NCI-H2107 treated with DMSO at 0.1 percent for 48 hours (cell line): ENCODE data around the gene FHAD1.
"Not testable (repeated sequence)": the region's sequence is repeated elsewhere in the genome, so short reads cannot be mapped to it uniquely, and the experiment has no call there.

ENCODE experiments used
- DNase-seq: peaks from one replicate; lab custom pipeline; 2025; ENCODE audit not compliant: unreplicated experiment; lab: John Stamatoyannopoulos, UW

Gene FHAD1

DNA sequence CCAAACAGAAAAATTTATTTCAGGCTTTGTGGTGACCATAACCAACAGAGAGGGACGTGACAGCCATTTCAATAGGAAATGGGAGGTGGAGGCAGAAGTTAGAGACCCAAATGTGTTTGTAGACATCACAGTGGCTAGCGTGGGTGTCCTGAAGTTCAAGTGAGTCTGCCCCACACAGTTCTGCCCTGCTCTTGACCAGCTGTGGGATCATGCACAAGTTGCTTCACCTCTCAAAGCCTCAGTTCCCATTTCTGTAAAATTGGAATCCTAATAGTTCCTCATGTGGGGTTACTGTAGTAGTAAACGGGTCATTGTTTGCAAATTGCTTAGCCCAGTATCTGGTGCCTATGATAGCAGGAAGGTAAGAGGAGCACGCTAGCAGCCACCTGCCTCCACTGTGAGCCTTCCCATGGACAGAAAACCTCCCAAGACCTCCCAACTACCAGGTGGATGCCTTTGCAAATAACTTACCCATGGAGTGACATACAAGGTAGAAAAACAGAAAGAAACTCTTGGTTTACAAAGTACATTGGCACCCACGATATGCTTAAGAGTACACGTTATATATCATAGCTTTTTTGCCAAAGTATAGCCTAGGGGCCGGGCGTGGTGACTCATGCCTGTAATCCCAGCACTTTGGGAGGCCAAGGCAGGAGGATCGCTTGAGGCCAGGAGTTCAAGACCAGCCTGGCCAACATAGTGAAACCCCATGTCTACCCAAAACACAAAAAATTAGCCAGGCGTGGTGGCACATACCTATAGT is 29.1 kb downstream of the FHAD1 start:
- DNase-seq: no peak

DNA sequence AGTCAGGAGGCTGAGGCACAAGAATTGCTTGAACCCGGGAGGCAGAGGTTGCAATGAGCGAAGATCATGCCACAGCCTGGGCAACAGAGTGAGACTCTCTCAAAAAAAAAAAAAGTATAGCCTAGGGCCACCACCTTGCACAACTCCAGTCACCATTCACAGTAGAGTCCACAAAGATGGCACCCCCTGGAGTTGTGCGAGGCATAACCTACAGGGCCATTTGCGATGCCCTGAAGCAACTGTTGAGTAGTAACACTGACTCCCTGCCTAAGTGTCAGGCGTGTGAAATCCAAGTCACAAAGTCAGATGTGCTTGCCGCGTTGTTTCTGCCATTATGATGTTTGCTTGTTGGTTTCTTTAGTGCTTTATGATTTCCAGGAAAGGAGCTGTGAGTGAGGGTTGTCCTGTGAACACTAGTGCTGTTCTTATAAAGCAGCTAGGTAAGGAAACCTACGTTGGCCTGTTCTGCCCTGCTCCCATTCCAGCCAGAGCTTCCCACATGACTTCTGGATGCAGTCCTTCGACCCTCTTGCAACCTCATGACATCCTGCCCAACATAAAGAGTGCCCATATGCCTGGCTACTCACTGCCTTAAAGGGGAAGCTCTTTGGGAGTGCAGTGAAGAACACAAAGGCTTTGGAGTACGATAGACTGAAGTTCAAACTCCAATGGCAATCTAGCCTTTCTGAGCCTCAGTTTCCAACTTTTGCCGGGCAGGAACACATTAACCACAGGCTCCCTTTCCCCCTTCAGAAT is 29.8 kb downstream of the FHAD1 start:
- DNase-seq: no peak

GRCh38 chr1:15277447-15277838 is 30.4 kb downstream of the FHAD1 start:
- DNase-seq: no peak

DNA sequence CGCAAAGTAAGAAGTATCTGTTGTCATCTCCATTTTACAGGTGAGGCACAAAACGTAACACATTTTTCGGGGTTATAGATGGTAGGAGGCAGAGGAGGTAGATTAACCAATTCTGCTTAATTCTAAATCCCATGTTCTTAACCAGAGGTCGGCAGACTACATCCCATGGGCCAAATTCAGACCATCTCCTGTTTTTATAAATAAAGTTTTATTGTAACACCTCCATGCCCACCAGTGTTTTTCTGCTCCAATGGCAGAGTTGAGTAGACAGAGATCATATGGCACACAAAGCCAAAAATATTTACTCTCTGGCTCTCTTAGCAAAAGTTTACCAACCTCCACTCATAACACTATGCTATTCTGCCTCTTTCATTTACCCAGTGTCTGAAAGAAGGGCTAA is 30.9 kb downstream of the FHAD1 start:
- DNase-seq: no peak

GRCh38 chr1:15279576-15280230 is 32.7 kb downstream of the FHAD1 start:
- no peak for DNase-seq

- DNase-seq: no peak
Observed at GRCh38 chr1:15280416-15280815, 33.4 kb downstream of the FHAD1 start.

DNA sequence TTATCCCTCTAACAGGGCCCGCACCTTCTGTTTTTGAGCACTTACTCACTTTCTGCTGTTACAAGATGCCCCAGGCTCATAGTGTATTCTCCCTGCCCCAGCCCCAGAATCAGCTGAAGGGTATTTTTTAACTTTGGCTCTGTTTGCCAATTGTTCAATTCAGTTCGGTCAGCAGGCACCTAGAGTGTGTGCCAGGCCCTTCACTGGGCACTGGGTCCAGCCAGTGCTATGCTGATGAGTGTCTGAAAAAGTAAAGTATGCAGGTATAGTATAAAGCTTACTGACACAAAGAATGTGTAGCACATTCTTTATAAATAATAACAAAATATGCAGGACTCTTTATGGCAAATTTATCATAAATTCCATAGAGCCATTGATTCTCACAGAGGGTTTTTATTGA is 35.0 kb downstream of the FHAD1 start:
- no peak for DNase-seq

DNA sequence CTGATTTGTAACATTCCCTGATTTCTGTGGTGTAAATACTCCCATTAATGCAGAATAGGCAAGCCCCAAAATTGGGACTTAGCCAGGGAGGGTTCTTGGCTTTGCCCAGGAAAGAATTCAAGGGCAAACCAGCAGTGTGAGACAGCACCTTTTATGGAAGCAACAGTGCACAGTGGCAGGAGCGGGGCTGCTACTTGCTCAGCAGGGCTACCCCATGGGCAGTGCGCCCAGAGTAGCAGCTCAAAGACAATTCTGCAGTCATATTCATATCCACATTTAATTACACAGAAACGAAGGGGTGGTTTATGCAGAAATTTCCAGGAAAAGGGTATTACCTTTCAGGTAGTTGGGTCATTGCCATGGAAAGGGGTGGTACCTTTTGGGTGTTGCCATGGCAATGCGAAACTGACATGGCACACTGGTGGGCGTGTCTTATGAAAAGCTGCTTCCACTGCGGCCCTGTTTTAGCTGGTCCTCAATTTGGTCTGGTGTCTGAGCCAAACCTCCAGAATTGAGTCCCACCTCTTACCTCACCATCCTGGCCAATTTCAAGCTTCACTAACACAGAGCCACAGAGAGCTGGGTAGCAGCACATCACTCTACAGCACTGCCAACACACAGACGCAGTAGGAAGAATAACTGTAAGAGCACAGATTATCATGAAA is 35.9 kb downstream of the FHAD1 start:
- DNase-seq: no peak

- no peak for DNase-seq
Observed at GRCh38 chr1:15283526-15283925, 36.5 kb downstream of the FHAD1 start.

DNA sequence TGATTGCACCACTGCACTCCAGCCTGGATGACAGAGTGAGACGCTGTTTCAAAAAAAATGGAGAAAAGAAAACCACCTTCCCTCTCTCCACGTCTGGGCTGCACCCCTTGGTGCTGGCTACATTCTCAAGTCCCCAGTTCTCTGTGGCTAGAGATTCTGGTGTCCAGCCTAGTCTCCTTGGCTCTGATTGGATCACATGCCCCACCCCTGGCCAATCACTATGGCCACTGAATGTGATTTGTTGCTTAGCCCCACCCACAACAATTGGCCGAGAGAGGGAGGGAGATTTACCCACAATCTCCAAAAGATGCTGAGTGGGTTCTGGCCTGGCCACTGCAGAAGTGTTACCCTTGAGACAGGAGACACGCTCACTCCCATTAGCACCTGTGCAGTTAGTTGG is 39.4 kb downstream of the FHAD1 start:
- no peak for DNase-seq

DNA sequence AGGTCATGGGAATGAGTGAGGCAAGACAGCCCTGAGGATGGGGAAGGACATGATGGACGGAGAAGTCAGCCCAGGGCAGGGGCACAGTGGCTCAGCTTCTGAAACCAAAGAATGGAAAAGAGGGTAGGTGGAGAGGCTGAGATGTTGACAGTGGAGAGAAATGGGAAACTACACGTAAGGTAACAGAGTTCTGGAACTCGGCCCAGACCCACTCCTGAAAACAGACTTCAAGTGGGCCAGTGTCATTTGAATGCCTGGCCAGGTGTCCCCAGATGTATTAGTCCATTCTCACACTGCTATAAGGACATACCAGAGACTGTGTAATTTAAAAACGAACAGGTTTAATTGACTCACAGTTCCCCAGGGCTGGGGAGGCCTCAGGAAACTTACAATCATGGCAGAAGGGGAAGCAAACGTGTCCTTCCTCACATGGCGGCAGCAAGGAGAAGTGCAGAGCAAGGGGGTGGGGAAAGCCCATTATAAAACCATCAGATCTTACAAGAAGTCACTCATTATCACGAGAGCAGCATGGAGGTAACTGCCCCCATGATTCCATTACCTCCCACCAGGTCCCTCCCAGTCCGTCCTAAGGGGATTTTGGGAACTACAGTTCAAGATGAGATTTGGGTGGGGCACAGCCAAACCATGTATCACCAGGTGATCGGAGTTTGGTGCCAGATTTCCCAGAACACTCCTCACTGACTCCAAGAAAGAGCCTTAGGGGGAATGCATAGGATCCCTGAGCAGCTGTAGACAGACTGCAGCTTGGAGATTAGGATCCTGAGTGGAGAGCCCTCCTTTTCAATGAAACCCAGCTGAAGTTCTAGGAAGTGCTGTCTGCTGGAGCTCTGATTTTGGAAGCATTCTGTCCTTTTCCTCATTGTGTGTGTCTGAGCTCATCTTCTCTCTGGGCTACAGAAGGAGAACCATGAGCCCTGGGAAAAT is 40.3 kb downstream of the FHAD1 start:
- DNase-seq: no peak

GRCh38 chr1:15288173-15288926 is 41.3 kb downstream of the FHAD1 start:
- DNase-seq: peak; percentile 43

DNA sequence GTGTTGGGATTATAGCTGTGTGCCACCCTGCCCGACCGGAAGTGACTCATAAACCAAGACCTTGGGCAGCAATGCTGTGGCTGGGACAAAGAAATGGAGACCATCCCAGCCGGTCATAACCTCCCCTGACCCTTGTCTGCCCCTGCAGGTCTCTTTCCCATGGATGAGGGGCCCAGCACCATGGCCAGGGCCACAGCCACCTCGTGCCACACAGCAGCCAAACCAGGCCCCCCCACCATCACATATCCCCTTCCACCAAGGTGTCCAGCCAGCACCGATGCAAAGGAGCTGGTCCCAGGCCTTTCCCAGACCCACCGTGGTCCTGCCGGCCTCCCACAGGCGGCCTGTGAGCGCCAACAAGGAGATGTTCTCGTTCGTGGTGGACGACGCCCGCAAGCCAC is 42.2 kb downstream of the FHAD1 start:
- no peak for DNase-seq

DNA sequence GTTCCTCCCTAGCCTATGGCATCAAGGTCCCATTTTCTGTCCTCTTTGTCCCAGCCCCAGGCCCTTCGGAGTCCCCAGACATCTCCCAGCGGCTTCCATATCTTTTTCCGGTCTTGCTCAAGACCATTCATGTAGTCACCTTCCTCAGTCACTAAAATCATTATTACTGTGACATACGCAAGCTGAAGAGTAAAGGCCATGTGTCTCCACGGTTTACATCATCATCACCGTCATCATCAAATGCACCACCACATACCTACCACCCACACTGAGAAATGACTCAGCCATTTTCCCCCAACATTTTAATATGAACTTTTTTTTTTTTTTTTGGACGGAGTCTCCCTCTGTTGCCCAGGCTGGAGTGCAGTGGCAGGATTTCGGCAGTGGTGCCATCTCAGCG is 43.4 kb downstream of the FHAD1 start:
- DNase-seq: no peak

DNA sequence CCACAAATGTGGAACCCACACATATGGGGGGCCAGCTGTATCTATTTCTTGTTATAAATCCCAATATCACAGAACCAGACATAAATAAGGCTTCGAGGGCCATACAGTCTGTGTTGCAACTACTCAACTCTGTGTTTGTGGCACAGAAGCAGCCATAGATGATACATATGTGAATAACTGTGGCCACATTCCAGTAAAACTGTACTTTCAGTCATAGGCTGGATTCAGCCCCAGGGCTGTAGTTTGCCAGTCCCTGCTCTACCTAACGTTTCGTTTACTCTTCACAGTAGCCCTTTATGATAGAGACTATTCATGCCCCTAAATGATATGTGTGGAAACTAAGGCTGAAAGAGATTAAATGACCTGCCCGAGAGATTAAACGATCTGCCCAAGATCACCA is 48.7 kb downstream of the FHAD1 start:
- no peak for DNase-seq

- no peak for DNase-seq
Observed at GRCh38 chr1:15296585-15297321, 49.7 kb downstream of the FHAD1 start.

GRCh38 chr1:15297975-15298374 is 51.0 kb downstream of the FHAD1 start:
- not testable (repeated sequence) for DNase-seq

DNA sequence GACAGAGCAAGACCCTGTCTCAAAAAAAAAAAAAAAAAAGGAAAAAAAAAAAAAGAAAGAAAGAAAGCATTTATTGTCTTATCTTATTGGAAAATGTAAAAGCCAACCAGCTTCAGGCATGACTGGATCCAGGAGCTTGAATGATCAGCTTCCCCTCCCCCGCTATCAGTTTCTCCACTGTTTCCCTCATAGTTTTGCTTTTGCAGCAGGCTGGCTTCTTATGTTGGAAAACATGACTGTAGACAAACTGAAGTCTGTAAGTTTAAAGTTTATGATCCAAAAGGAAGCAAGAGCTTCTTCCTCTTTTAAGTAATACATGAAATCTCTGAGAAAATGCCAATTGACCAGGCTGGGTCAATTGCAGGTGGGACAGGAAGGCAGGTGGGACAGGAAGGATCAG is 52.2 kb downstream of the FHAD1 start:
- DNase-seq: no peak

GRCh38 chr1:15299806-15300205 is 52.8 kb downstream of the FHAD1 start:
- no peak for DNase-seq
